ENCODE measurements around the gene B4GALNT3. TPM values are rescaled to one million over a fixed set of nuclear protein-coding genes. Genes with fewer than 3 reads are reported as not detected.
A peak's percentile ranks its signal among the peaks of the same experiment; 100 is the strongest.
"Not testable (repeated sequence)": the region's sequence is repeated elsewhere in the genome, so short reads cannot be mapped to it uniquely, and the experiment has no call there.

B4GALNT3 gene
- 100 to 1,000 TPM; 131 to 143 TPM for total RNA-seq
- long read RNA-seq, partial matches to known transcripts, result 124 of 152 reads
- long read RNA-seq, other reads (novel, unspliced or antisense), result 27 of 152 reads

DNA sequence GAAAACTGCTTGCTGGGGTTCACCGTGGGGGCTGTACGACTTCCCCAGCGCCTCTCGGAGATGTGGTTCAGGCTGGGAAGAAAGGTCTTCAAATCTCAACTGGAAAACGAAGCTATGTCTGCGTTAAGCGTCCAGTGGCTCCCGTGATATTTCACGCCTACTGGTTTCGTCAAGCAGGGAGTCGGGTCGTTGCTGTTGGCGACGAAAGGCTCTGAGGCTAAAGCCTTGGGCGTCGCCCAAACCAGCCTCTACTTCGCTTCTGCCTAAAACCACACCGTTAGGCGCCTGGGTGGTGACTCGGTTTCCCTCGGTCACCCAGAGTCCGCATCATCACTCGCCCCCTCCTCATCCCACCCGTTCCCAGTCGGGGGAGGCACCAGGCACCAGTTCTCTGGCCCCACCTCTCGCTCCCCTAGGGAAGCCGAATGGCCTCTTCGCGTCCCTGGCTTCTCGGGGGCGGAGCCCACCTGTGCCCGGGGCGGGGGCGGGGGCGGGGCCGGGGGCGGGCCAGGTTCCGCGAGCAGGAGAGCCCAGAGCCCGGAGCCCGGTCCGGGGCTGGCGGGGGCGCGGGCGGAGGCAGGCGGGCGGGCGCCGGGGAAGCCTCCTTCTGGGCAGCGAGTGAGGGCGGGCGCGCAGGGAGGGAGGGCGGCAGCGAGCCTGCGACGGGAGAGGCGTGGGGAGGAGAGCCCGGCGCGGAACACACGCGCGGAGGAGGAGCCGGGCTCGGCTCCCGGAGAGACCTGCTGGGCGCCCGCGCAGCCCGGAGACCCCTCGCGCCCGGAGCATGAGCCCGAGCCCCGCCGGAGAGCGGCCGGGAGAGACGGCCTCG, at the start of gene B4GALNT3:
Gene B4GALNT3 (plus strand): TSS at position 510 of the 829 bp plus-strand sequence. CDS start 438 bp downstream, outside the sequence.
- intact Hi-C loops (cut with DNase I, micrococcal nuclease), result loop anchor here in 1 of 2 donors (10.0 kb wide), 1 partner anchor 45 kb away; no protein-coding TSS in a partner anchor
- ATAC-seq, result peak; percentile 74
- peak; percentile 66 to 75 for DNase-seq

DNA sequence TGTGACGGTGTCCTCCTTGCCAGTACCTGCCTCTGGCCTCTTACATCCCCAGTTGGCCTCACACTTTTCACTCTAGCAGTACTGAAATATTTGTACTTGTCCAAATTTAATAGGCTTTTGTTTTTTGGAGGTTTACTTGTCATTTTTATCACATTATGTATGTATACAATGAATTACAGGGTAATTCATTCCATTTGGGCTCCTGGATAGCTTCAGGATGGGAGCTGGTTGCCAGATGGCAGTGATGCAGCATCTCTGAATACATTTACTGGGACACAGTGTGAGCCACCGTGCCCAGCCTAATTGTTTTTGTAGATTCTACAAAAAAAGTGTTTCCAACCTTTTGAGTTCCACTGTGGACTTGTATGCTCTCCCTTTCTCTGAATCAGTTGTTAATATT, 44.9 kb upstream of the B4GALNT3 start:
- ATAC-seq, result no peak
- intact Hi-C loops (cut with DNase I, micrococcal nuclease), result no loop called here
- no peak for DNase-seq

DNA sequence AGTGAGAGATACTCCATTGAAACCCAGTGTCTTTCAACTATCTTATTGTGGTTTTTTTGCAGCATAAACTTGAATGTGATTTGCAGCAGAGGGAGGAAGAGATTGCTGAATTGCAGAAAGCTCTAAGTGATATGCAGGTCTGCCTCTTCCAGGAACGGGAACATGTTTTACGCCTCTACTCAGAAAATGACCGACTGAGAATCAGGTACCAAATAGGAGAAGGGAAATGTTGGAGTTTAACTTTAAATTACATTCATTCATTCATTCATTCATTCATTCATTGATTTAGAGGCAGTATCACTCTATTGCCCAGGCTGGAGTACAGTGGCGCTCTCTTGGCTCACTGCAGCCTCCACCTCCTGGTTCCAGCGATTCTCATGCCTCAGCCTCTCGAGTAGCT, 41.3 kb upstream of the B4GALNT3 start:
- DNase-seq, result no peak
- intact Hi-C loops (cut with DNase I, micrococcal nuclease), result no loop called here
- ATAC-seq, result no peak

DNA sequence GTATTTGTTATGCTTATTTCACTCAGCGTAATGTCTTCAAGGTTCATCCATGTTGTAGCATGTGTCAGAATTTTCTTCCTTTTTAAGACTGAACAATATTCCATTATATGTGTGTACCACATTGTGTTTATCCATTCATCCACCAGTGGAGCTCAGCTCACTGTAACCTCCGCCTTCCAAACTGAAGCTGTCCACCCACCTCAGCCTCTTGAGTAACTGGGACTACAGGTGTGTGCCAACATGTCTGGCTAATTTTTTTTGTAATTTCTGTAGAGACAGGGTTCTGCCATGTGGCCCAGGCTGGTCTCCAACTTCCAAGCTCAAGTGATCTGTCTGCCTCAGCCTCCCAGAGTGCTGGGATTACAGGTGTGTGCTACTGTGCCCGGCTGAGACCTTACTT, 37.2 kb upstream of the B4GALNT3 start:
- DNase-seq (no peak), ATAC-seq (no peak)
- intact Hi-C loops (cut with DNase I, micrococcal nuclease), result no loop called here

DNA sequence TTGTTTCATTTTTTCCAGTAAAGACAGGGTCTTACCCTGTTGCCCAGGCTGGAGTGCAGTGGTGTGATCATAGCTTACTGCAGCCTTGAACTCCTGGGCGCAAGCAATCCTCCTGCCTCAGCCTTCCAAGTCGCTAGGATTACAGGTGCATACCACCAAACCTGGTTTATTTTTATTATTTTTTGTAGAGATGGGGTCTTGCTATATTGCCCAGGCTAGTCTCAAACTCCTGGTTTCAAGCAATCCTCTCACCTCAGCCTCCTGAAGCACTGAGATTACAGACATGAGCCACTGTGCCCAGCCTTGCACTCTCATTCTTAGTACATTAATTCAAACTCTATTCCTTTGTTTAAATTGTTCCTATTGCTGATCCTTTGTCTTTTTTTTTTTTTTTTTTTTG, 24.0 kb upstream of the B4GALNT3 start:
- ATAC-seq; intact Hi-C loops (cut with DNase I, micrococcal nuclease); DNase-seq: not testable (repeated sequence)

DNA sequence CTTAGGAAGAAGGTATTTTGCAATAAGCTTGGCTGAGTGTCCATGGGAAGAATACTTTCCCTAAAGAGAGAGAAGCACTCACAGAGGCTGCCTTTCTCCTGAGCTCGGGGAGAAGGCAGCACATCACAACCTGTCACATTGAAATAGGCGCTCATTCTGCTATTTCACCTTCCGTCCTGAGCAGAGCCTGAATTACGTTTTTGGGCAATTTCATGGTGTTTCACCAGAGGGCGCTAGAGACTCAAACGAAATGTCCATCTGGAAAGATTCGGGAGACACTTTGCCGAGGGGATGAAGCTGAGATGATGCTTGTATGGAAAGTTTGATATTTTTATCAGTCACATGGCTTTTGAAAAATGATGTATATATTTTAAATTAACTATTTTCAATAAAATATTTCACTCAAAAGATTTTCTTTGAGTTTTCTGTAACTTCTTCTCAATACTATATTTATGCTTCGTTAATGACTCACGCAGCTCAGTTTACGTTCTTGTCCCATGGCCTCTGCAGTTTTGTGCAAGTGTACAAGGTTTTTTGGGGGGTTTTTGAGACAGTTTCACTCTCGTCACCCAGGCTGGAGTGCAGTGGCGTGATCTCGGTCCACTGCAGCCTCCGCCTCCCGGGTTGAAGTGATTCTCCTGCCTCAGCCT, 17.4 kb upstream of the B4GALNT3 start:
- ATAC-seq, result peak; percentile 62
- DNase-seq, result peak in 1 of 2 donors; percentile 47
- intact Hi-C loops (cut with DNase I, micrococcal nuclease), result loop anchor here in 1 of 2 donors (5.0 kb wide), 1 partner anchor 105 kb away; no protein-coding TSS in a partner anchor

DNA sequence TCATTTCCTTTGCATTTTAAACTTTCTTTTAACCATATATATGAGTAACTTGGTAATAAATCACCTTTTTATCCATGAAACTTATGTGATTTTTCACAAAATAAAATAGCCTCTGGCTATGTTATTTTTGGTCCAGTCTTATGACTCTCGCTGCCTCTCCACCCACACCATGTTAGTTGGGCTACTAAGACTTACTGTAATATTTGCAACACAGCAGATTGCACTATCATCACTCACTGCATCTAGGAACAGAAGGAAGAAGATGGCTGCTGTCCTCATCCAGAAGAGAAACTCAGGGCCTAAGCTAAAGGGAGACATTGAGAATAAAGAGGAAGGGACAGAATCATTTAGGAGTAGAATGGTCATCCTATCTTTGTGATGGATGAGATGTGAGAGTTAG, 12.6 kb upstream of the B4GALNT3 start:
- intact Hi-C loops (cut with DNase I, micrococcal nuclease), result loop anchor here in 1 of 2 donors (5.0 kb wide), 1 partner anchor 100 kb away; no protein-coding TSS in a partner anchor
- no peak for DNase-seq
- no peak for ATAC-seq

DNA sequence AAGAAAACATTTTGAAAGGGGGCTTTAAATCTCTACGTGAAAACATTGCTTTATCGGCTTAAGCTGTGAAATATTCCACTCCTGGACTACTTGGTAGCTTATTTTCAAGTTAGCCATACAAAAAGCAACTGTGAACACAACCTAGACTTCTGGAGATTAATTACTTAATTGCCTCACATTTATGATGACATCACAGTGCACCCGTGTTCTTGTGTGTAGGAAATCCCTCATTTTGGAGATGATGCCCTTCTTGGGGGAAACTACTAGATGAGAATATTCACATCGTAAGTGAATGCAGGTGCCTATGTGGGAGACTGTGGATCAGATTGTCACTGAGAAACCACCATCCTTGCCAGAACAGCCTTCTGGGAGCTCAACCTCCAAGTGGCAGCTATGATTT, 10.5 kb upstream of the B4GALNT3 start:
- DNase-seq (no peak), ATAC-seq (no peak)
- intact Hi-C loops (cut with DNase I, micrococcal nuclease), result loop anchor here in 1 of 2 donors (5.0 kb wide), 1 partner anchor 98 kb away; no protein-coding TSS in a partner anchor

DNA sequence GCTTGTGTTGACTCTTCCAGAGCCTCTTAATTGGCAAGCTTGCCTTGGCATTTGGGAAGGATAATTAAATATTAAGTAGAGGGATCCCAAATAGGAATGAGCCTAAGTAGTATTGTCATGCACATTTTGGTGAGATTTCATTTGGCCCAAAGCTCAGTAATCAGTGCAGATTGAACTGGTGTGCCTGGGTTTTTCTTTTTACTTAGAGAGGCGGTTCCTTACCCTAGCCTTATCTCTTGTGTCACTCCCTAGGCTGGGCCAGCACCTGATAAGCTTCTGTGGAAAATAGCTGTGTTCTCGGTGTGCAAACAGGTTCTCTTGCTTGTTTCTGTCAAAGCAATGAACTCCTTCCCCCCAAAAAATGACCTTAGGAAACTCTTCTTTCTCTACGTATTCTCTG, 9.3 kb upstream of the B4GALNT3 start:
- intact Hi-C loops (cut with DNase I, micrococcal nuclease), result loop anchor here in 1 of 2 donors (10.0 kb wide), 1 partner anchor 54 kb away; no protein-coding TSS in a partner anchor
- DNase-seq (peak in 1 of 2 donors; percentile 35), ATAC-seq (peak; percentile 85)

DNA sequence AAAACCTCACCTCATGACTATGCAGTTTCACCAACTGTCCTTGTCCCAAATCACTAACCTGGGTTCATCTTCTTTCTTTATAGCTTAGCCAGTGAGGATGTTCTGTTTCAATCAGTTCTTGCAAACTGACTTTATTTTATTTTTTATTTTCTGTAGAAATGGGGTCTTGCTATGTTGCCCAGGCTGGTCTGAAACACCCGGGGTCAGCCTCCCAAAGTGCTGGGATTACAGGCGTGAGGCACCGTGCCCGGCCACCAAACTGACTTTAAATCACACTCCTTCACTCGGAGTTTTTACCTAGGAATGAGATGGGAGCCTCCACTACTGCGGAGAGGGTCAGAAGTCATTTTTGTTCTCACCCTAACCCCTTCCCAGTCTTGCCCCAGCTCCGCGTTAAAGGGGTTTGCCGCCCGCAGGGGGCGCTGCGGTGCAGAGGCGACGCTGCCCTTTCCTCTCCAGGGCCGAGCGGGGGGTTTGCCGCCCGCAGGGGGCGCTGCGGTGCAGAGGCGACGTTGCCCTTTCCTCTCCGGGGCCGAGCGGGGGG, 7.0 kb upstream of the B4GALNT3 start:
- intact Hi-C loops (cut with DNase I, micrococcal nuclease), result loop anchor here in 1 of 2 donors (10.0 kb wide), 1 partner anchor 52 kb away; no protein-coding TSS in a partner anchor
- peak; percentile 32 for ATAC-seq

DNA sequence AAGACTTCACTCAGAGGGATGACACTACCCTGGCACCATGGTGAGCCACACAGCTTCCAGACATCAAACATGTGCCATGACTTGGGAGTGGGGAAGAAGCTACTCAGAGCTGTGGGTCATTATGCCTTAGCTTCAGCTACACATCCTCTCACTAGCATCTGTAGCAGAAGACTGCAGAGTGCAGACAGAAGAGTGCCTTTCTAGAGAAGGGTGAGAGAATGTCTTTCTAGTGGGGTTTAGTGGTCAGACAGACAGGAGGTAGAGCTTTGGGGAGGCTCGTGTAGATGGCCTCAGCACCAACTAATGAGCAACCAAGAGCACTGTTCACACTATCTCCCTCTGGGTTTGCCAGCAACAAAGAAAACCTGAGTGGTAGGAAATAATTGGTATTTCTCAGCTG, 4.9 kb upstream of the B4GALNT3 start:
- ATAC-seq (no peak), DNase-seq (no peak)
- intact Hi-C loops (cut with DNase I, micrococcal nuclease), result loop anchor here in 1 of 2 donors (10.0 kb wide), 1 partner anchor 50 kb away; no protein-coding TSS in a partner anchor

More for the DNA sequence above, 7.0 kb upstream of the B4GALNT3 start:
- peak in 1 of 2 donors; percentile 81 for DNase-seq

DNA sequence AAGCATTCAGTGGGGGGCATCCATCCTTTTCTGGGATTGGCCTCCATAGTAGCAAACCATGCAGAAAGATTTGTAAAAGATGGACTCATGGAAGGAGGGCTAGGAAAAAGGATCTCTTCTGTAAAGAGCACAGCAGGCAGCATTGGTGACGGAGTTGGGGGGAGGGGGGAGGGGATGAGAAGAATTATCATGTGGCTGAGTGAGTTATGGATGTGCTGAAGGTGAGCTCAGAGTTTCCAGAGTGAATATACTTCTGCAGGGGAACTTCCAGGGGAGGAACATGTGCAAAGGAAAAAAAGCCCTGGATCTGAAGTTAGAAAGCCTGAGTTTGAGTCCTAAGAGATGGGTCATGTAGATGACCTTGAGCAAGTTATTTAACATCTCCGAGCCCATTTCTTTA, 3.9 kb upstream of the B4GALNT3 start:
- intact Hi-C loops (cut with DNase I, micrococcal nuclease), result loop anchor here in 1 of 2 donors (10.0 kb wide), 1 partner anchor 49 kb away; no protein-coding TSS in a partner anchor
- no peak for ATAC-seq

DNA sequence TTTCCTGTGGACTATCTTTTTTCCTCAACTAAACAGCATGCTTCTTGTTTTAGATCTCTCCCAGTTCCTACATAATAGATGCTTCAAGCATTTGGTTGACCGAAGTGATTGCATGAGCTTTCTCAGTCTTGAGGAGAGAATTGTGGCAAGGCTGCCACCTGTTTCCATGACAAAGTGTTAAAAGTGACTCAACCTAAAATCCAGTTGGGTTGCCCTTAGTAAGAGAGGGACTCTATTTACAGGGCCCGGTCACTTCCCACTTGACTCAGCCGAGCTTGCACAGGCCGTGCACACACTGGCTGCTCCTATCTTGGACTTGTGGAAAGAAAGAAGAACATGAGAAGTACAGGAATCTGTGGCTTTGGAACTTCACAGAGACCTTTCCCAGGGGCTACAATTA, 2.1 kb upstream of the B4GALNT3 start:
- ATAC-seq (no peak), DNase-seq (no peak)
- intact Hi-C loops (cut with DNase I, micrococcal nuclease), result loop anchor here in 1 of 2 donors (10.0 kb wide), 1 partner anchor 47 kb away; no protein-coding TSS in a partner anchor

More for the DNA sequence above, 3.9 kb upstream of the B4GALNT3 start:
- DNase-seq, result no peak

DNA sequence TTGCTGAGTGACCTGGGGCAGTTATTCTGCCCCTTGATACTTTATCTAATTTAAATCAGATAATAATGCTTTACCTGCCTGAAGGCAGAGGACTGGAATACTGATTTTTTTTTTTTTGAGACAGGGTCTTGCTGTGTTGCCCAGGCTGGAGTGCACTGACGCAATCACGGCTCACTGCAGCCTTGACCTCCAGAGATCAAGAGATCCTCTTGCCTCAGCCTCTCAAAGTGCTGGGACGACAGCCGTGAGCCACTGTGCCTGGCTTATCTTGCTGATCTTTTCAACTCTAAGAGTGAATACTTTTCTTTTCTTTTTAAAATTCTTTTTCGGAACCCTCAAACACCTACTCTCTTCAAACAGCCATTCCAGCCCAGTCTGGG, 699 bp upstream of the B4GALNT3 start:
- no peak for ATAC-seq
- intact Hi-C loops (cut with DNase I, micrococcal nuclease), result loop anchor here in 1 of 2 donors (10.0 kb wide), 1 partner anchor 46 kb away; no protein-coding TSS in a partner anchor
- no peak for DNase-seq

DNA sequence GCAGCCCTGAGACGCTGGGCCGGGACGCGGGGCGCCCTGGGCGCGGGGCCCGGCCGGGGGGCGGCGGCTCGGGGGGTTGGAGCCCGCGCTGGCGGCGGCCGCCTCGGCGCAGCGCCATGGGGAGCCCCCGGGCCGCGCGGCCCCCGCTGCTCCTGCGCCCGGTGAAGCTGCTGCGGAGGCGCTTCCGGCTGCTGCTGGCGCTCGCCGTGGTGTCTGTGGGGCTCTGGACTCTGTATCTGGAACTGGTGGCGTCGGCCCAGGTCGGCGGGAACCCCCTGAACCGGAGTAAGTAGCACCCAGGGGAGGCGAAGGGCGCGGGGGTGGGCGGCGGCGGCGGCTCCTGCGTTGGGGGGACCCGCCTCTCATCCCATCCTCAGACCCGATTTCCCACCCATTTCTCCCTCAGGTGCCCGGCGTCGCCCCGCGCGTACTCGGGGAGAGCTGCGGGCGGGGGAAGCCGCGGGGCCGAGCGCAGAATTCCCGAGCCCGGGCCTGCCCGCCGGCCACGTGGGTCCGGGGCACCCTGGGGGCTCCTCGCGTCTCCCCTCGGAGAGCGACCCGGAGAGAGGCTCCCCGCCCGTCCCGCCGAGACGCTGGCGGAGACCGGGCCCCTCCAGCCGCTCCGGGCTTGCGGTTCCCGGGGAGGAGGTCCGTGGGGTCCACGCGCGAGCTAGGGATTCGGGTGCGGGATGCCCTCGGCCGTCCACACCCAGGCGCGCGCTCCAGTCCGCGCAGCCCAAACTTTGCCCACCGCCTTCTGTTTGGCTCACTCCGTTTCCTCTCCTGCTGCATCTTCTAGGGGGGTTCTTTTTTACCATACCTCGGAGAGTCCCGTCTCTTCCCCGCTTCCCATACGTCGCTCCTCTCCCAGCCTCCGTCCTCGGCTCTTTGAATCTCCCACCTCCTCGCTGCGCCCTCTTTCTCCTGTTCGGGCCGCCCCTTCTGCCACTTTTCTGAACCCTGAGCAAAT, 807 bp downstream of the B4GALNT3 start:
- intact Hi-C loops (cut with DNase I, micrococcal nuclease), result no loop called here
- peak in 1 of 2 donors; percentile 50 for DNase-seq
- peak; percentile 34 for ATAC-seq

DNA sequence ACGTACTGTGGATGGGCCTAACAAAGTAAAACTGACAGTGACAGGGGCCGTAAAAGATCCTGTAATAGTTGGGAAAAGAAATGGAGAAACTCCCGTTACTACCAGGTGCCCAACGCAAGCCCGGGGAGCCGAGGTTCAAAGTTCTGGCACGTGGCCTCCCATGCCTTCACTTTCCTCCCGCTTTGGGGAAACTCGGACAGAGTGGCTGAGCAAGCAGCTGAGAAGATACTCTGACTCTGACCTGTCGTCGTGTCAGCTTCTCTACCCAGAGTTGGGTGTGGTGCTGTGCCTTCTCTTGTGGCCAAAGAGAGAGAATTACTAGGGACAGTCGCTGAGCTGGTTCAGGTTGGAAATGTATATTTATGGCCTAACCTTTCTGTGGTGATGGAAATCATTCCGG, 1.7 kb downstream of the B4GALNT3 start:
- ATAC-seq, result peak; percentile 64
- peak; percentile 62 to 69 for DNase-seq

DNA sequence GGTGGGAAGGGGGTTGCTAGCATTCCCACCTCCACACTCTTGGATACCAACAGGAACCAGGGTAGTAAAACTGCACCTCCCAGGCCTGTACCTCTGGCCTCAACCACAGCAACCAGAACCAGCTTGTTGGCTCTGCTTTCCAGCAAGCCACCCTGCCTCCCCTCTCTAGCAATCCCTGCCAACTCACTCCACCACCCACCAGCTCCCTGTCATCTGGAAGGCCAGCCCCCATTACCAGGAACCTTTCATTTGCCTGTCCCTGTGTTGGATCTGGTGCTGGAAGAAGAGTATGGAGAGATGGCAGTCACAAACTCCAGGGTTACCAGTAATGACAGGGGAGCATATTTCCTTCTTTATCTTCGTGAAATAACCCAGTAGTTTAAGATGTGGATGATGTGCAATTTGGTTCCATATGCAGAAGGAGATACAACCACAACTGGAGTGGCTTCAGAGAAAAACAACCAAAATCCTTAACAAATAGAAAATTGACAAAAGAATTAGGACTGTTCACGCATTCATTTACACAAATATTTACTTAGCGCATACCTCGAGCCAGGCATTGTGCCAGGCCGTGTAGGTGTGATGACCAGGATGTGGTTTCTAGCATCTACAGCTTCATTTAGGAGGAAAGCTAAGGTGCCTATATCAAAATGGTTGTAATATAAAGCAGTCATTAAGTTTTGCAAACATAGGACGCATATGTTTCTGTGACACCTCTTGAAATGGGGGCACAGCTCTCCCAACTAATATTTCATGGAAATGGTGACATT, 3.4 kb downstream of the B4GALNT3 start:
- ATAC-seq, result no peak
- intact Hi-C loops (cut with DNase I, micrococcal nuclease), result no loop called here
- peak; percentile 73 to 77 for DNase-seq

More for the DNA sequence above, 1.7 kb downstream of the B4GALNT3 start:
- intact Hi-C loops (cut with DNase I, micrococcal nuclease), result no loop called here

All from left colon (tissue), 2 donors.